GM21360 (cell line): ENCODE data around the gene PRR12.

ENCODE experiments used
- ATAC-seq: cut with Tn5 transposase; IDR thresholded peaks from one replicate; pipeline ENCODE4 v1.9.1; 2021; ENCODE audit warnings: mild to moderate bottlenecking, moderate library complexity; ENCODE audit not compliant: unreplicated experiment

Gene PRR12

GRCh38 chr19:49590971-49591730 lies at the start of gene PRR12:
TSS of gene PRR12 (plus strand) at chr19:49591182. CDS start at chr19:49591655, 473 bp downstream.
- ATAC-seq, result no peak

GRCh38 chr19:49541914-49542313 lies 49.1 kb upstream of the PRR12 start:
- ATAC-seq, result no peak

- no peak for ATAC-seq
These were observed 48.5 kb upstream of the PRR12 start for GRCh38 chr19:49542446-49542845.

GRCh38 chr19:49543032-49543431 lies 48.0 kb upstream of the PRR12 start:
- ATAC-seq, result no peak

- ATAC-seq, result no peak
These were observed 46.8 kb upstream of the PRR12 start for GRCh38 chr19:49544154-49544553.

GRCh38 chr19:49546825-49547565 lies 44.0 kb upstream of the PRR12 start:
- ATAC-seq, result no peak

- ATAC-seq, result no peak
These were observed 41.9 kb upstream of the PRR12 start for GRCh38 chr19:49549045-49549444.

GRCh38 chr19:49551531-49551930 lies 39.5 kb upstream of the PRR12 start:
- no peak for ATAC-seq

GRCh38 chr19:49552749-49553148 lies 38.2 kb upstream of the PRR12 start:
- no peak for ATAC-seq

- ATAC-seq, result no peak
These were observed 37.3 kb upstream of the PRR12 start for GRCh38 chr19:49553451-49554271.

- no peak for ATAC-seq
These were observed 36.2 kb upstream of the PRR12 start for GRCh38 chr19:49554701-49555181.

- ATAC-seq, result no peak
These were observed 35.2 kb upstream of the PRR12 start for GRCh38 chr19:49555600-49556411.

GRCh38 chr19:49556412-49557398 lies 34.3 kb upstream of the PRR12 start:
- ATAC-seq, result no peak

- no peak for ATAC-seq
These were observed 33.2 kb upstream of the PRR12 start for GRCh38 chr19:49557641-49558325.

GRCh38 chr19:49558591-49558990 lies 32.4 kb upstream of the PRR12 start:
- ATAC-seq, result no peak

GRCh38 chr19:49559443-49559842 lies 31.5 kb upstream of the PRR12 start:
- no peak for ATAC-seq

GRCh38 chr19:49559928-49560327 lies 31.1 kb upstream of the PRR12 start:
- ATAC-seq, result no peak

- no peak for ATAC-seq
These were observed 30.6 kb upstream of the PRR12 start for GRCh38 chr19:49560358-49560900.
